GM19193 (cell line): ENCODE data around the gene KLF11.

Experiments
- POLR2A ChIP-seq: IDR thresholded peaks from 4 replicates; pipeline ENCODE4 v1.6.1; 2011; ENCODE audit not compliant: insufficient read depth, insufficient read length; ENCODE audit errors: extremely low read depth

The KLF11 gene

DNA sequence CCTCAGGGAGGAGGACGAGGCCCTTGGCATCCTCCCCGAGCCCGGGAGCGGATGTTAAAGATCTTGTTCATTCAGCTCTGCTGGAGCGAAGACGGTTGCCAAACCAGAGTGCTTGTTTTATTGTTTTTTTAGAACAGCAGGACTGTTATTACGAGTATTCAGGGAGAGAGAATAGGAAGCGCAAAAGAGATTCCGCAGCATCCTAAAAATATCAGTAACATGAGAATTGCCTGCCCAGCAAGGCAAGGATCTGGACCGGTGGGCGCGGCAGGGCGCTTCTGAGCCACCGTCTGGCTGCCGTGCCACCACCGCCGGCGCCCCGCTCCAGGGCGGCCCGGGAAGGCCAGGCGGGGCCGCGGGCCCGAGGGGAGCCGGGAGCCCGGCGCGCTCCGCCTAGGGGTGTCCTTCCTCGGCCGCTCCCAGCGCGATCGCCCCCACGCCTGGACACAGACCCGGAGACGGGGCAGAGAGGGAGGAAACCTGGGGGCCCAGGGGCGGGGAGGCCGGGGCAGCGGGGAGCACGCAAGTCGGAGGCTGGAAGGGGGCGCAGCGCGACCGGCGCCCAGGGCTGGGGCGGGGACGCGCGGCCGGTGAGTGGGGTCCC is 36.0 kb downstream of the KLF11 start:
- no peak for TF ChIP-seq POLR2A

DNA sequence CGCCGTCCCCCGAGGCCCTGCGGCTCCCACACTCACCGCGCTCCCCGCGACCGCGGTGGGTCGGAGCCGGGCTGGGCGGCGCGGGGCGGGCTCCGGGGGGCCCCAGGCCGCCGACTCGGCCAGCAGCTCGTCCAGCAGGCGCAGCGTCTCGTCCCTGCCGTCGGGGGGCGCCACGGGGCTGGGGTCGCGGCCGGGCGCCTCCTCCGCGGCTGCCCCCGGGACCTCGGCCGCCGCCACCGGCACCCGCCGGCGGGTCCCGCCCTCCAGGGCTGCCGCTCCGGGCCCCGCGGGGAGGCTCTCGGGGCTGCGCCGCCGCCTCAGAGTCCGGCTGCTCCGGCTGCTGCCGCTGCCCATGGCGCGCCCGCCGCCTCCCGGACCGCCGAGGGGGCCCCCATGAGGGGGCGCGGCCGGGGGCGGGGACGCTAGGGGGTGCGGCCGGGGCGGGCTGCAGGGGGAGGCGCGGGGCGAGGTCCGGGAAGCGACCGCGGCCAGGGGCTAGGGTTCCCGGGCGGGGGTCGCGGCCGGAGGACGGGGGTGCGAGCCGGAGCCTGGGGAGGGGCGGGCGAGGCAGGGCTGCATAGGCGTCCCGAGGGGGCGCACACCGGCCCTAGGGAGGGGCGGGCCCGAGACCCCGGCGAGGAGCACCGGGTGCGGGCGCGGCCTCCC is 36.7 kb downstream of the KLF11 start, which contains the start of gene CYS1:
CYS1 (minus strand) TSS at position 542 of the 666 bp plus-strand sequence; CDS start at position 354, 188 bp downstream.
- TF ChIP-seq POLR2A: no peak

DNA sequence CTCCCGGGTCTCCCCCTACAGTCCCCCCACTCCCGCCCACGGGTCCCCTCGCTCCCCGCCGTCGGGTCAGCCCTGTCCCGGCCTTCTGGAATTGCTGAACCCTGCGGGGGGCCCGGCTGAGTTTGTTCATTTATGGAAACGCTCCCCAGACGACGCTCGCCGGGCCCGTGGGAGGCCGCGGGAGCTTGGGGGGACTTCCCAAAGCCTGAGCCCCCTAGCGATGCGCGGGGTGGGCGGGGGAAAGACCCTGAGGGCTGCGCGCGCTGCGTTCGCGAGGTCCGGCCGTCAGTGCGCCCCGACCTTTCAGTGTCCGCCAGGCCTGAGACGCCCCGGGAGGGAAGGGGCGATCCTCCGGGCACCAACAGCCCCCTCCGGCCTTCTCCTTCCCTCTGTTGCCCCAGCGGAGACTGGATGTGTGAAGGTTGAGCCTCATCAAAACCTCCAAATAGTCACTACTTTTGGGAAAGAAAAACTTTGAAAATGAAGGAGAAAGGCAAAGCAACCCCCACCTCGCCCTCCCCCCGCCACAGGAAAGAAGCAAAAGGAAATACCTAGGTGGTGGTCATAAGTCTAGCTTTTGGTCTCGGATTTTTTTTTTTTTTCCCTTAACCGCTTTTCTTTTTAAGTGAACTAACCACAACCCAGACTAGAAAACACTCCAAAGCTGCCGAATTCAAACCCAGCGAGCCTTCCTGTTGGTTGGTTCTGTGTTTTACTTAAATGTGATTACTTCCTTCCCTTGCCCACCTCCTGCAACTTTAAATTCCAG is 37.4 kb downstream of the KLF11 start:
- TF ChIP-seq POLR2A: peak; percentile 61

DNA sequence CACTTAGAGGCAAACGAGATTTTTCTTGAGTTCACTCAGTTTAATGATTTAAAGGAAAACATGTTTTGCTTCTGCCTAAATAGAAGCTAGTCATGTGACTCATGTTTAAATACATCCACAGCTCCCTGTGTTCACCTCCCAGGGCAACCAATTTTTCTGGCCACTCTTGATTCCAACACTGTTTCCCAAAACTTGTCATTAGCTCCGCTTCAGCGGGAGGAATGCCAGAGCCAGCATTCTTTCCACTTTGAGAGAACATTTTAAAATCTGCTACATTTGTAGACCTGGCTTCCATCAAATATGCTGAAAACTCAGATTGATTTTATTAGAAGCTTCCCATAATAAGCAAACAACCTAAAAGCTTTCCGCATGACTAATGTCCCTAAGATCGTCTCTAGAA is 39.7 kb downstream of the KLF11 start:
- no peak for TF ChIP-seq POLR2A

DNA sequence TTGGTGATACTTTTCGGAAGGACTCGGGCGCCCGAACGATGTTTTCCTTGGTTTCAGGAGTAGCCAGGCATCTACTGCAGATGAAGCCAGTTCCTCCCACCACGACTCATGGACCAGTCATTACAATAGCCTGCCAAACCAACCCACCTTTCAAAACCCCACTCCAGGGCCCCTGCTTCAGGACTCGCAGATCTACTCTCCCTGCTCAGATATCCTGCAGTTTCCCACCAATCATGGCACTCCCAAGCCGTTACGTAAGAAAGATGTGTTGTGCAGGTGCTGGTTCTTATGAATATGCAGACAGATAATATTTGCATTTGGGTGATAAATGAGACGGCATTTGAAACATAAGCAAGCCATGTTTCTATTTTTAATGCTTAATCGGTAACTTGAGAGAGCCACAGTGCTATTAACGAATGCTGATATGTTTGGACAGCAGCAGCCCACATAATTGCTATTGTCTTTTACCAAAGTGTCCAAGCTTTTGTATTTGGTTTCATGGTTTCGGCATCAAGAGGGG is 40.4 kb downstream of the KLF11 start:
- TF ChIP-seq POLR2A: peak; percentile 56

DNA sequence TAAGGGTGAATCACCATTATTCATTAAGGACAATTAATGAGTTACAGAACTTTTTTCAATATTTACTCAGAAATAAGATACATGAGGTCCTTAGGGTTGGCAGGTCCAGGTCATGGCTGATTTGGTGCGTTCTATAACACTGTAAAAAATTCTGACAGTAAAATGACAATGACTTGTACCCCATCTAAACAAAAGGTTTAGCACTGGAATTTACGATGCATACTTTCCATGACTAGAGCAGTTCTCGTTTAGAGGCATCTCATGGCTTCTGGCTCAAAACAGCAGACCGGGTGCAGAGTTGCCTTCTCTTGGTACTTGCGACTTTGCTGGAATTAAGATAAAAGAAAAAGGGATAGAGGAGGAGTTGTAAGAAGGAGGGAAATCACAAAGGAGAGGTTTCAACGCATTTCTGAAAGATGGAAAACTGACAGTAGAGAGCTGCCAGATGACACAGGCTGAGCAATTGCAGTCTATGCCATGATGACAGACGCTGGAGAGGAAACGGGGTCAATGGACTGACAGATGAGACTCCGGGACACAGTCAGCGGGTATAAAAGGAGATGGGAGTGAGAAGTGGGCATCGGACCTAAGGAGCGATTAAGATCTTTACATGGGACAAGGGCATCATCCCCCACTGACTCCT is 41.0 kb downstream of the KLF11 start:
- TF ChIP-seq POLR2A: no peak

DNA sequence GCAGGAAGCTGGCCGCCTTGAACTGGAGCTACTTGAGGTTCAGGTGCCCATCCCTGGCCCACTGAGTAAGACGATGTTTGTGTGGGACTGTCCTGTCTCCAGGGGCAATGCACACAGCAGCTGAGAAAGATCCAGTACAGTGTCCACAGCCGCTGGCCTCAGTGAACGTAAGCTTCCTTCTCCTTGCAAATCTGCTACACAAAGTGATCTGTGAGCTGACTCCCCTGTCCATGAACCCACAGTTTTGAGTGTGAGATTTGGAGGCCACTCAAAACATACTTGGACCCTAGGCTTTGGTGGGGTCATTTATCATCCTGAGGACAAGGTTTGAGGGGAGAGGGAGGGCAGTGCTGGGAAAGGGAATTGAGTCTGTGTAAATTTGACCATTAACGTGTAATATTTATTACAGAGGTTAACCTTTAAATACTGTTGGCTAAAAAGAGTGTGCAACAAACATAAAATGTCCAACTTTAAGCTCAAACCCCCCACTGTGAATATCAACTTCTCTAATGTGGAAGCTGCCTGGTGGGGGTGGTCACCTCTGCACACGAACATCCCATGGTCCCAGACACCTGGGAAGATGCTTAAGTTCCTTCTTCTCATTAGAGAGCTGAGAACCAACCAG is 41.8 kb downstream of the KLF11 start:
- no peak for TF ChIP-seq POLR2A

DNA sequence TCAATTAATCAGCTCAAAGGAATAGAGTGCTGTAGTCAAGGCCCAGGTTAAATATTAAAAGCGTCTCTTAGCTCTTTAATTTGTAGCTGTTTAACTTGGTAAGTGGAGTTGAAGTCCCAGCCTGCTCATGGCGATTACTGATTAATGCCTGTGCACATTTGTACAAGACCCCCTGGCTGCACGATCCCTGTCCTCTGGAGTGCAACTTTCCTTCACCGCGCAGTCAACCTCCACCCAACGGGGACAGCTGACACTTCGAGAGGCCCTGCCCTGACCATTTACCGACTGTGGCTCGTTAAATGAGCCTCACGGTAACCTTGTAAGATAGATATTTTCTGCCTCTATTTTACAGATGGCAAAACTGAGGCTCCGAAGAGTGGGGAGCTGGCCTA is 42.3 kb downstream of the KLF11 start:
- no peak for TF ChIP-seq POLR2A

DNA sequence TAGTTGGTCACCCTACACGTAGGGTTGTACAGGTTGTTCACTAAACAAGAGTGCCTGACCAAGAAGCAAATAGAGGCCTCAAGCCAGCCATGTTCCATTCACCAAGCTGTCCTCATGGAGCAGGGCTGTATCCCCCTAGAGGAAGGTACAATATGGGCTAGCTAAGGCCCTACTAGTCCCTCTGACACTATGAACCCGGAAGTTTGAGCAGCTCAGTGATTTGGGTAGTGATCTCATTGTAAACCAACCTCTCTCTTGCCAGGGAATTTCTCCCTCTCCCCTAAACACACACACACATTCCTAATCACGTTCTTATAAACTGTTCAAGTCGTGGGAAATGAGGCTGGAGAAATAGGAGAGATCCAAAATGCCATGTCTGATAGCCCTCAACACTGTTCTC is 43.6 kb downstream of the KLF11 start:
- TF ChIP-seq POLR2A: no peak

DNA sequence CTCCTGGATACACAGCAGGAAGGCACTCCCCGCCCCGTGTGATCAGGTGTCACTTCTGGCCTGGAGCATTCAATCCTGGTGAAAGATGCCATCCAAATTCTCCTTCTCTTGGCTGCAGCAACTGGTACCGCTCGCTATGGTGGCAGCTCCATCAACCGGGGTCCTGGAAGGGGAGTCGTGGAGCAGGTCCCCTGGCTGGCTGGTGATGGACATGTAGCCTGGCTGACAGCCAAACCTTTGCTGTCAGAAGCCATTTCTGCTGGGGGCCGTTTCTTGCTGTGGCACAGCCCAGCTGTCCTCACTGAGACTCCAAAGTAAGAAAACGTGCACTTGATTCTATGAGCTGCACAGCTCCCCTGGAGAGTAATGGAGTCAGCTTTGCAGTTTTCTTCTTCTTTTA is 44.0 kb downstream of the KLF11 start:
- no peak for TF ChIP-seq POLR2A

DNA sequence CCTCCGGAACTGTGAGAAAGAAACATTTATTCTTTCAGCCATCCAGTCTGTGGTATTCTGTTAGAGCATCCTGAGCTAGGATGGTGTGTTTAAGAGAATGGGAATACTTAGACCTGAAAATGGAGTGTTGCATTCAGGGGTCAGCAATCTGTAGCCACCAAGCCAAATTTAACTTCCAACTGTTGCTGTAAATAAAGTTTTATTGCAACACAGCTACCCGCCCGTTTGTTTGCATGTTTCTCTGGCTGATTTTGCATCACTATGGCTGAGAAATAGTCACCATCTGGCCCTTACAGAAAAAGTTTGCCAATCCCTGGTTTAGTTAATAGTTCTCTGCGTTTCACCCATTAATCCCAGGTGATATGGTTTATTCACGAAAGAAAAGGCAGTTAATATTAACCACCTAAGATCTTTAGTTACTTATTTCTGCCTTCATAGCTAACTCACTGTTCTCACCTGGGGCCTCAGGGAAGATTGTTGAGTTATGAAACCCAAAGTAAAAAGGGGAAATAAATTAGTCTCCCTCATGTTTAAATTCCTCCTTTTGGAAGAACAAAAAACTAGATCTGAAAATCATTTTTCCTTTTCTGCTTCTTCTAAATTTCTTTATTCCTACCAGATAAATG is 46.3 kb downstream of the KLF11 start:
- TF ChIP-seq POLR2A: no peak

DNA sequence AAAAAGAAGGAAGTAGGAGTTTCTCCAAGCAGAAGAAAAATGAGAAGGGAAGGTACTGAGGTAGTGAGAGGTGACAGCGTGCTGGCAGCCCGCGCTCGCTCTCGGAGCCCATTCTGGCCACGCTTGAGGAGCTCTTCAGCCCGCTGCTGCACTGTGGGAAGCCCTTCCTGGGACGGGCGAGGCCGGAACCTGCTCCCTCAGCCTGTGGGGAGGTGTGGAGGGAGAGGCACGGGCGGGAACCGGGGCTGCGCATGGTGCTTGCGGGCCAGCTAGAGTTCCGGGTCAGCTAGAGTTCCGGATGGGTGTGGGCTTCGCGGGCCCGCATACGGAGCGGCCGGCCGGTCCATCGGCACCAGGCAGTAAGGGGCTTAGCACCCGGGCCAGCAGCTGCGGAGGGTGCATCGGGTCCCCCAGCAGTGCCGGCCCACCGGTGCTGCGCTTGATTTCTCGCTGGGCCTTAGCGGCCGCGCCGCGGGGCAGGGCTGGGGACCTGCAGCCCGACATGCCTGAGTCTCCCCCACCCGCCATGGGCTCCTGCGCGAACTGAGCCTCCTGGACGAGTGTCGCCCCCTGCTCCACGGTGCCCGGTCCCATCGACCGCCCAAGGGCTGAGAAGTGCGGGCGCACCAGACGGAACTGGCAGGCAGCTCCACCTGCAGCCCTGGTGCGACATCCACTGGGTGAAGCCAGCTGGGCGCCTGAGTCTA is 48.0 kb downstream of the KLF11 start:
- no peak for TF ChIP-seq POLR2A

DNA sequence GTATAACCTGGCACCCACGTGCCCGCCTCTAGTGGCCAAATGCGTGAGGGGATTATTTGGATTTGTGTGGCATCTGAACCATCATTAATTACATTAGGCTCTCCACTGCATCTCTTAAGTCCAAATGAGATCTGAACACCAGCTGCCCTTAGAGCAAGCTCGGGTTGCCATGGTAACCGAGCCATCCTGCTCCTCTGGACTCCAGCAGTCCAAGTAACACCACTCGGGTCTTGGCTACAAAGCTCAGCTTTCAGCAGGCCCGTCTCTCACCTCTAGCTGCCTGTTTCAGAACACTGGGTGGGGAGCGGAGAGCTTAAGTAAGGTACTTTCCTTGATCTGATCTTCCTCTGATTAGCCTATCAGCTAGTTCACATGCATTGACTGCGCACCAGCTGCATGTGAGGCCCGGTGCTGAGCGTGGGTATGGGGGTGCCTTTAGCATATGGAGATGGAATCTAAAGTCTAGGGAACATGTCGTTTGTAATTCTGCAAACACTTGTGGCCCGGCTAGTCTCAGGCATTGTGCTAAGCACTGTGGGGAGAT is 51.0 kb downstream of the KLF11 start:
- TF ChIP-seq POLR2A: no peak
